HEK293T (cell line): ENCODE measurements around the gene HLCS.

Source experiments
- ARNT ChIP-seq: fragments of 450-650 bp; IDR thresholded peaks from 2 replicates; pipeline ENCODE4 v1.6.1; 2017; ENCODE audit warnings: mild to moderate bottlenecking
- BHLHE40 ChIP-seq: fragments of 450-650 bp; IDR thresholded peaks from 2 replicates; pipeline ENCODE4 v1.6.1; 2016; ENCODE audit warnings: mild to moderate bottlenecking, moderate library complexity, borderline replicate concordance
- ELF4 ChIP-seq: fragments of 450-650 bp; IDR thresholded peaks from 2 replicates; pipeline ENCODE4 v1.6.1; 2017; ENCODE audit warnings: antibody characterized with exemption
- FOXA1 ChIP-seq: fragments of 450-650 bp; IDR thresholded peaks from 2 replicates; pipeline ENCODE4 v1.6.1; 2016; ENCODE audit warnings: mild to moderate bottlenecking
- FOXK2 ChIP-seq: fragments of 450-650 bp; IDR thresholded peaks from 2 replicates; pipeline ENCODE4 v1.6.1; 2016; ENCODE audit warnings: mild to moderate bottlenecking
- FOXM1 ChIP-seq: fragments of 450-650 bp; IDR thresholded peaks from 2 replicates; pipeline ENCODE4 v1.6.1; 2017; ENCODE audit warnings: mild to moderate bottlenecking, borderline replicate concordance
- HDGF ChIP-seq: fragments of 450-650 bp; IDR thresholded peaks from 2 replicates; pipeline ENCODE4 v1.6.1; 2017; ENCODE audit warnings: antibody characterized with exemption, borderline replicate concordance
- L3MBTL2 ChIP-seq: fragments of 450-650 bp; conservative IDR thresholded peaks from 2 replicates; pipeline ENCODE4 v1.6.1; 2016; ENCODE audit warnings: mild to moderate bottlenecking
- NFRKB ChIP-seq: fragments of 450-650 bp; IDR thresholded peaks from 2 replicates; pipeline ENCODE4 v1.6.1; 2016; ENCODE audit warnings: mild to moderate bottlenecking, moderate library complexity
- SP1 ChIP-seq: fragments of 450-650 bp; IDR thresholded peaks from 2 replicates; pipeline ENCODE4 v1.6.1; 2017
- SUZ12 ChIP-seq: fragments of 450-650 bp; IDR thresholded peaks from 2 replicates; pipeline ENCODE4 v1.6.1; 2016; ENCODE audit warnings: mild to moderate bottlenecking
- TARDBP ChIP-seq: fragments of 450-650 bp; IDR thresholded peaks from 2 replicates; pipeline ENCODE4 v1.6.1; 2016
- ZNF384 ChIP-seq: fragments of 450-650 bp; IDR thresholded peaks from 2 replicates; pipeline ENCODE4 v1.6.1; 2016

GRCh38 chr21:36981977-36982700 lies 15.7 kb upstream of the HLCS start:
- no peak for TF ChIP-seq BHLHE40
- no peak for TF ChIP-seq SP1
- no peak for TF ChIP-seq FOXK2
- no peak for TF ChIP-seq L3MBTL2
- TF ChIP-seq SUZ12, result no peak
- no peak for TF ChIP-seq FOXA1
- no peak for TF ChIP-seq FOXM1
- no peak for TF ChIP-seq ZNF384
- TF ChIP-seq NFRKB, result no peak
- no peak for TF ChIP-seq TARDBP
- no peak for TF ChIP-seq HDGF
- no peak for TF ChIP-seq ARNT
- no peak for TF ChIP-seq ELF4
